Neural cell (in vitro differentiated cells): ENCODE measurements around the gene DAGLB.

Source experiments
- EP300 ChIP-seq: fragments of 450-650 bp; conservative IDR thresholded peaks from 2 replicates; pipeline ENCODE4 v1.6.1; 2014; ENCODE audit warnings: antibody characterized with exemption, mild to moderate bottlenecking, moderate library complexity; ENCODE audit not compliant: poor library complexity, severe bottlenecking
- POLR2AphosphoS5 ChIP-seq: IDR thresholded peaks from 2 replicates; pipeline ENCODE4 v1.6.1; 2012
- TF ChIP-seq, protein P1 (sequence below): fragments of 450-650 bp; IDR thresholded peaks from 2 replicates; pipeline ENCODE4 v1.5.1; 2014; ENCODE audit warnings: antibody characterized with exemption, mild to moderate bottlenecking, moderate library complexity; ENCODE audit not compliant: poor library complexity, severe bottlenecking

GRCh38 chr7:6385909-6386560 is 61.7 kb downstream of the DAGLB start:
- TF ChIP-seq, protein P1, sequence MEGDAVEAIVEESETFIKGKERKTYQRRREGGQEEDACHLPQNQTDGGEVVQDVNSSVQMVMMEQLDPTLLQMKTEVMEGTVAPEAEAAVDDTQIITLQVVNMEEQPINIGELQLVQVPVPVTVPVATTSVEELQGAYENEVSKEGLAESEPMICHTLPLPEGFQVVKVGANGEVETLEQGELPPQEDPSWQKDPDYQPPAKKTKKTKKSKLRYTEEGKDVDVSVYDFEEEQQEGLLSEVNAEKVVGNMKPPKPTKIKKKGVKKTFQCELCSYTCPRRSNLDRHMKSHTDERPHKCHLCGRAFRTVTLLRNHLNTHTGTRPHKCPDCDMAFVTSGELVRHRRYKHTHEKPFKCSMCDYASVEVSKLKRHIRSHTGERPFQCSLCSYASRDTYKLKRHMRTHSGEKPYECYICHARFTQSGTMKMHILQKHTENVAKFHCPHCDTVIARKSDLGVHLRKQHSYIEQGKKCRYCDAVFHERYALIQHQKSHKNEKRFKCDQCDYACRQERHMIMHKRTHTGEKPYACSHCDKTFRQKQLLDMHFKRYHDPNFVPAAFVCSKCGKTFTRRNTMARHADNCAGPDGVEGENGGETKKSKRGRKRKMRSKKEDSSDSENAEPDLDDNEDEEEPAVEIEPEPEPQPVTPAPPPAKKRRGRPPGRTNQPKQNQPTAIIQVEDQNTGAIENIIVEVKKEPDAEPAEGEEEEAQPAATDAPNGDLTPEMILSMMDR: no peak
- TF ChIP-seq POLR2AphosphoS5 (no peak), EP300 (no peak)
